GM12891 (cell line): ENCODE results near the gene PJA2.

Experiments used
- PAX5 ChIP-seq: IDR thresholded peaks from 2 replicates; pipeline ENCODE4 v1.6.1; 2011; ENCODE audit warnings: low read length, moderate library complexity, mild to moderate bottlenecking; ENCODE audit not compliant: insufficient read depth, severe bottlenecking
- POLR2A ChIP-seq: IDR thresholded peaks from 2 replicates; pipeline ENCODE4 v1.6.1; 2011; ENCODE audit warnings: low read depth, low read length, control low read depth
- POLR2AphosphoS5 ChIP-seq: IDR thresholded peaks from 2 replicates; pipeline ENCODE4 v1.6.1; 2011; ENCODE audit warnings: low read depth, low read length, control low read depth
- SPI1 ChIP-seq: IDR thresholded peaks from 2 replicates; pipeline ENCODE4 v1.6.1; 2011; ENCODE audit warnings: low read depth, low read length, control low read depth

GRCh38 chr5:109324931-109325330 lies 84.8 kb downstream of the PJA2 start:
- no peak for TF ChIP-seq POLR2A
- TF ChIP-seq PAX5 = no peak
- no peak for TF ChIP-seq SPI1
- no peak for TF ChIP-seq POLR2AphosphoS5
